ENCODE measurements around the gene TSC22D1.

TSC22D1 gene

GRCh38 chr13:44406617-44407016 is 169.5 kb downstream of the TSC22D1 start:
- no peak overlapping the region for H3K4me3 ChIP-seq (ENCODE audit: low read length)
- TF ChIP-seq CTCF (conservative IDR thresholded peaks at IDR 0.05; ENCODE audit: low read depth, low read length) = no peak
- no peak for DNase-seq (ENCODE audit: low read depth)

GRCh38 chr13:44404261-44405132 is 171.6 kb downstream of the TSC22D1 start:
- no peak for TF ChIP-seq CTCF (conservative IDR thresholded peaks at IDR 0.05; ENCODE audit: low read depth, low read length)
- H3K4me3 ChIP-seq (ENCODE audit: low read length) = no peak overlapping the region
- DNase-seq (ENCODE audit: low read depth) = no peak

DNA sequence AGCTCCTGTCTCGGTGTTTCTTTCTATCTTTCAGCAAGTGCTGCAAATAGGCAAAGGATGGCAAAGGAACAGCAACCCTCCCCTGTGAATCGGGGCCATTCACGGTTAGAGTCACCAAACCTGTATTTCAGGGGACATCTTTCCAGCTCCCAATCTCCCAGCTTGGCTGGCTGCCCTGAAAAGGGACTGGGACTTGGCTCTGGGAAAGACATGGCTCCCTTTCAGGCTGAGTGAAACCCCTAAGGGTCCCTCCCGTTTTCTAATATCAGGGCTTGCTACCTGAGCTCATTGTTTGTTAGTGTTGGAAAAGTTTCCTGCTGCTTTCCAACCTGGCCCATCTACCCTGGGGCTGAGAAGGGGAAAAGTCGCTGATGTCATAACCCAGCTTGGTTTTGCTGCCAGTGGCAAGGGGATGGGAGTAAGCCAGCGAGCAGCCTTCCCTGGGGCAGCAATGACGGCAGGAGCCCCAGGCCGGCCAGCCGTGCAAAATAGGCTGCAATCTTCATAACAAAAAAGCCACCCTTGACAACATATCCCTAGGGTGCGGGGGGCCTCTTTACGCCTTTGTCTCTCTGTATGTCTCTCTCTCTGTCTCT is 172.6 kb downstream of the TSC22D1 start:
- DNase-seq (ENCODE audit: low read depth) = no peak
- TF ChIP-seq CTCF (conservative IDR thresholded peaks at IDR 0.05; ENCODE audit: low read depth, low read length) = no peak
- H3K4me3 ChIP-seq (ENCODE audit: low read length) = no peak overlapping the region

DNA sequence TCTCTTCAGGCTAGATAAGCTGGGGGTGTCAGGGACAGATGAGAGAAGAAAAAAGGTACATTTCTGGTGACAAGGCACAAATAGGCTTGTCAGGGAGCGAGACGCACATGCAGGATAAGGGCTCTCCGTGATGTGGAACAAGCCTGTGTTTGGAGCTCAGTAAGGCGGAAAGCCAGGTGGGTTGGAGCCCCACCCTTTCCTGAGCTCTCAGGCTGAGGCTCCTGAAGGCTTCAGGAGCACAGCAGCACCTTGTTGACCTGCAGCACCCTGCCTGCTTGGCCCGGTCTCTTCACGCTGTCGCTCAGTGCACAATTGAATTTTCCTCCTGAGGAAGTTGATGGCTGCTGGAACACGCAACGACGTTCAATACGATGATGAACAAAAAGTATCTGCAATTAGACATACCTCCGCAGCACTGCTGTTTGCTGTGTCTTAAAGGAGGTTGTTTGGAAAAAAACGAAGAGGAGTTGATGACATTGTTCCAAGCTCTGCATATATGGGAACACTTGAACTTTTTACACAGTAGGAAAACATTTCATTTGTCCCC is 173.2 kb downstream of the TSC22D1 start:
- no peak for TF ChIP-seq CTCF (conservative IDR thresholded peaks at IDR 0.05; ENCODE audit: low read depth, low read length)
- DNase-seq (ENCODE audit: low read depth) = no peak
- H3K4me3 ChIP-seq (ENCODE audit: low read length) = no peak overlapping the region

GRCh38 chr13:44401577-44401976 is 174.6 kb downstream of the TSC22D1 start:
- no peak for DNase-seq (ENCODE audit: low read depth)
- TF ChIP-seq CTCF (conservative IDR thresholded peaks at IDR 0.05; ENCODE audit: low read depth, low read length) = no peak
- H3K4me3 ChIP-seq (ENCODE audit: low read length) = no peak overlapping the region

GRCh38 chr13:44400736-44401135 is 175.4 kb downstream of the TSC22D1 start:
- DNase-seq (ENCODE audit: low read depth) = no peak
- no peak overlapping the region for H3K4me3 ChIP-seq (ENCODE audit: low read length)
- no peak for TF ChIP-seq CTCF (conservative IDR thresholded peaks at IDR 0.05; ENCODE audit: low read depth, low read length)

All from retinal pigment epithelial cell (primary cell).